ENCODE data around the gene TGFA. TPM values are rescaled to one million over a fixed set of nuclear protein-coding genes. Genes with fewer than 3 reads are reported as not detected.

TGFA gene
- total and polyA plus RNA-seq, 9 donors = 0.08 to 8.7 (median 1.2) TPM

- H3K27ac ChIP-seq = no peak overlapping the region
- no peak for TF ChIP-seq EP300 (IDR thresholded peaks at IDR 0.05)
- TF ChIP-seq CTCF (IDR thresholded peaks at IDR 0.05) = no peak
- TF ChIP-seq POLR2A (IDR thresholded peaks at IDR 0.05) = no peak
- DNase-seq = no peak
- peaks cover 1% of the 10 kb centered on the region for H3K4me1 ChIP-seq (ENCODE audit: insufficient read depth)
- WGBS, 3 donors = 1 to 2% (median 1%) methylated on average over 18 of the region's 18 CpGs
- H3K9me3 ChIP-seq = no peaks in the 10 kb centered on the region
- no peaks in the 10 kb centered on the region for H3K36me3 ChIP-seq
- intact Hi-C loops (cut with DNase I) = no loop called here
- H3K4me3 ChIP-seq = peak overlapping the region; percentile 49
- no peaks in the 10 kb centered on the region for H3K27me3 ChIP-seq
Observed at GRCh38 chr2:70553334-70553583, 367 bp downstream of the TGFA start.

DNA sequence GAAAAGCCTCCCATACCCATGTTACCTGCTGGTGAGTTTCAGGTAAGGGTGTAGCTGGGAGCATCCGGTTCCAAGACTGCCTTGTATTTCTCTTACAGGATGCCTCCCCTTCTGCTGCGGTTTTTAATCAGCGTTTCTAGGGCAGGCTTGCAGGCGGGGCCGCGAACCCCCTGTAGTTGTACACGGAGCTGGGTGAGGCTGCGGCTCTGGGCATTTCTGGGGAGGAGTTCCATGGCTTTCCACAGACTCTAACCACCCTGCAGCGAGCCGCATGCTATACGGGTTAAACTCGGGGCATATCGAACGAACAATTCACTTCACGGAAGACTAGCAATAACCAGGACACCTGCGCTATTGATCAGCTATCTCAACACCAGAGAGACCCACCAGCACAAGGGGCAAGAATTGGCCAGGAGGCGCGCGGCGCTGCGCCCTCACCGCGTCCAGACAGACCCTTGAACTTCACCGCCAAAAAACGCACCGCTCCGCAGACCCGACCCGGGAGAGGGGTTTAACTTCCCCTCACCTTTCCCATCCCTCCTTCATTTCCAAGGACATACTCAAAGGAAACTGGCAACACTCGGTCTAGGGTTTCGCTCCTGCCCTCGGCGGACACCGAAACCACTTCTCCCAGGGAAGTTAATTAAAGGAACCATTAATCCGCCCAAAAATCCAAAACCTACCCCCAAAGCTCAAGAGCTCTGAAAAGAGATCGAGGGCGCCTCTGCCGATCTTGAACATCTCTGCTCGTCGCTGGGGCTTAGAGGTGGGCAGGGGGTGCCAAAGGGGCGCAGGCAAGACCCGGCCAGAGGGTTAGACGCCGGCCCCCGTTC, 909 bp downstream of the TGFA start:
- Histone ChIP-seq H3K36me3 (no peaks in the 10 kb centered on the region), H3K27ac (no peak overlapping the region), H3K9me3 (no peaks in the 10 kb centered on the region), H3K27me3 (no peaks in the 10 kb centered on the region), H3K4me1 (ENCODE audit: insufficient read depth) (peaks cover 1% of the 10 kb centered on the region), H3K4me3 (peak overlapping the region; percentile 49)
- 2 to 3% (median 2%) methylated on average over 45 of the region's 45 CpGs for WGBS, 3 donors
- TF ChIP-seq CTCF (IDR thresholded peaks at IDR 0.05) (no peak), POLR2A (IDR thresholded peaks at IDR 0.05) (no peak), EP300 (IDR thresholded peaks at IDR 0.05) (no peak)
- DNase-seq = no peak
- intact Hi-C loops (cut with DNase I) = no loop called here

- no peaks in the 10 kb centered on the region for H3K27me3 ChIP-seq
- no peak overlapping the region for H3K27ac ChIP-seq
- H3K4me1 ChIP-seq (ENCODE audit: insufficient read depth) = peaks cover 1% of the 10 kb centered on the region
- intact Hi-C loops (cut with DNase I) = no loop called here
- no peak for TF ChIP-seq POLR2A (IDR thresholded peaks at IDR 0.05)
- TF ChIP-seq EP300 (IDR thresholded peaks at IDR 0.05) = no peak
- TF ChIP-seq CTCF (IDR thresholded peaks at IDR 0.05) = no peak
- no peaks in the 10 kb centered on the region for H3K9me3 ChIP-seq
- H3K4me3 ChIP-seq = no peak overlapping the region
- no peaks in the 10 kb centered on the region for H3K36me3 ChIP-seq
- DNase-seq = no peak
- WGBS, 3 donors = 24 to 33% (median 28%) methylated on average over 7 of the region's 7 CpGs
Observed at GRCh38 chr2:70551167-70551566, 2.5 kb downstream of the TGFA start.

DNA sequence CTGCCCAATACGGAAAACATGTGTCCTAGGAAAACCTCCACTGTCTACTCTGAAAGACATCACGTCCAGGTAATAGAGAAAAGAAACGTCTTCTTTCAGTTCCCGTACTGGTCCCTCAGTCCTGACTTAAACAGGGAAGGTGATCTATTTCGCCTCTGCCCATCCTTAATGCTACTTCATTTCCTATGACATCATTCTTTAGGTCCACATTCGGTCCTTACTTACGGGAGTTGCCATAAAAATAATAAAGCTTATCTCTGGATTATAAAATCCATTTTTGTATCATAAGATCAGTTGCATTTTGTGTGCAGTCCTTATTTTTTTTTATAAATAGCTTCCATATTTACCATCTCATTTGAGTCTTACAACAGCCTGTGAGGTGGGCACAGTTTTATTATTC, 3.7 kb downstream of the TGFA start:
- intact Hi-C loops (cut with DNase I) = no loop called here
- WGBS, 3 donors = 88 to 93% (median 89%) methylated on average over 7 of the region's 7 CpGs
- Histone ChIP-seq H3K36me3 (no peaks in the 10 kb centered on the region), H3K4me1 (ENCODE audit: insufficient read depth) (peaks cover 1% of the 10 kb centered on the region), H3K27ac (no peak overlapping the region), H3K4me3 (no peak overlapping the region), H3K9me3 (no peaks in the 10 kb centered on the region), H3K27me3 (no peaks in the 10 kb centered on the region)
- TF ChIP-seq CTCF (IDR thresholded peaks at IDR 0.05) = no peak
- TF ChIP-seq EP300 (IDR thresholded peaks at IDR 0.05) = no peak
- no peak for TF ChIP-seq POLR2A (IDR thresholded peaks at IDR 0.05)
- no peak for DNase-seq
